ENCODE measurements around the gene FBXW8.

The FBXW8 gene

DNA sequence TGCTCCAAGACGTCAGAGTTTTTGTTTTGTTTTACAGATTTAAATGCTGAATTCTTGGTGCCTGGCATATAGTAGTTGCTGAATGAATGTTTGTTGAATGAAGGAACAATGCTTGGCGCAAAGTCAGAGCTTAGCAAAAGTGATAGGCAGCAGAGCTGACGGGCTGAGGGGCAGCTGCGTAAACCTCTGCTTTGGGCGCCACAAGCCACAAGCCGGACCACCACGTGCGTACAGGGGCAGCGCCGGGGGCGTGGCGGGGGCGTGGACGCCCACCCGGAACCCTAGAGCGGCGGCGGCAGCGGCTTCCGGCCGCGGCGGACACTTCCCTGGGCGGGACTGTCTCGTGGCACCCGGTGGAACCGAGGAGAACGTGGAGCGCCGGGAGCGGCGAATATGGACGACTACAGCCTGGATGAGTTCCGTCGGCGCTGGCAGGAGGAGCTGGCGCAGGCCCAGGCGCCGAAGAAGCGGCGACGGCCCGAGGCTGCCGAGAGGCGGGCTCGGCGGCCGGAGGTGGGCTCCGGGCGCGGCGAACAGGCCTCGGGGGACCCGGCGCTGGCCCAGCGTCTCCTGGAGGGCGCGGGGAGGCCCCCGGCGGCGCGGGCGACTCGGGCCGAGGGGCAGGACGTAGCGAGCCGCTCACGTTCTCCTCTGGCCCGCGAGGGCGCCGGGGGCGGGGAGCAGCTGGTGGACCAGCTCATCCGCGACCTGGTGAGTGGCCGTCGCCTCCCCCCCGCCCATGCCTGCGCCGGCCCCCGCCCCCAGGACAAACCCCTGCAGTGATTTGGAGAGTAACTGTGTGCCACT, at the start of gene FBXW8:
Gene FBXW8, plus strand, starts transcription at position 306 of the 807 bp plus-strand sequence. Its CDS starts 88 bp downstream, at position 394.
- DNase-seq = peak; percentile 90

DNA sequence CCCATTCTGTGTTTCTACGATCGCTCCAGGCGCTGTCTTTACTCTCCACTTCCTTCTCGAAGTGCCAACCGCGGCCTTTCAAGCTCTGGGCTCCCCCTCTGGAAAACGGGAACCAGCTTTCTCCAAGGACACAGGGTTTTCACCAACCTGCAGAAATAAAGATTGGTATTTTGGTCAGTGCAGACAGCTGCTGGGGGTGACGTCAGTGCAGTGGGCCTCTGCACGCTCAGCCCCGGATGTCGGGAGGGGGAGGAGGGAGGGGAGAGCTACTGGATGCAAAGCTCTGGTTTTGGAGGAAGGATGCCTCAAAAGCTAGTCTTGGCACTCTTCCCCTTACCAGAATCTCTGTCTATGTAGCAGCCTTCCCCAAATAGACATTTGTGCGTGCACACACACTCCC, 49.4 kb upstream of the FBXW8 start:
- DNase-seq = peak; percentile 72

- no peak for DNase-seq
Measured at GRCh38 chr12:116862167-116862566, 48.6 kb upstream of the FBXW8 start.

DNA sequence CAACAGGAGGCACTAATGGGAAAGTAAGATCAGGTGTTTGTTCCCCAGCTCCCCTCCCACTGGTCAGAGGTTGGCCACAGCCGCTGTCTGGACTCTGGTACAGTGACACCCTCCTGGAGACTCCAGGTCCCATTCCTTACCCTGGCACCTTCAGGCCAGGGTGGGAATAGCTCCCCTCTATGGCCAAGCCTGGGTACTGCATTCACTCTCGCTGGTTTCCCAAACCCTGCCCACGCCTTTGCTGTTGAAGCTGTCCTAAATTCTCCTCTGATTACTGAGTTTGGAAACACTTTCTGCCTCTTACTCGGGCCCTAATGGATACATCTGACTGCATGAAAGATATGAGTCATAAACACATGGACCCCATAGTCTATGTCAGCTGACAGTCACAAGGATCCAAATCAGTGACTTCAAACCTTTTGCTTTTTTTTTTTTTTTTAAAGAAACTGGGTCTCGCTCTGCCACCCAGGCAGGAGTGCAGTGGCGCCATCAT, 47.4 kb upstream of the FBXW8 start:
- peak; percentile 57 for DNase-seq

DNA sequence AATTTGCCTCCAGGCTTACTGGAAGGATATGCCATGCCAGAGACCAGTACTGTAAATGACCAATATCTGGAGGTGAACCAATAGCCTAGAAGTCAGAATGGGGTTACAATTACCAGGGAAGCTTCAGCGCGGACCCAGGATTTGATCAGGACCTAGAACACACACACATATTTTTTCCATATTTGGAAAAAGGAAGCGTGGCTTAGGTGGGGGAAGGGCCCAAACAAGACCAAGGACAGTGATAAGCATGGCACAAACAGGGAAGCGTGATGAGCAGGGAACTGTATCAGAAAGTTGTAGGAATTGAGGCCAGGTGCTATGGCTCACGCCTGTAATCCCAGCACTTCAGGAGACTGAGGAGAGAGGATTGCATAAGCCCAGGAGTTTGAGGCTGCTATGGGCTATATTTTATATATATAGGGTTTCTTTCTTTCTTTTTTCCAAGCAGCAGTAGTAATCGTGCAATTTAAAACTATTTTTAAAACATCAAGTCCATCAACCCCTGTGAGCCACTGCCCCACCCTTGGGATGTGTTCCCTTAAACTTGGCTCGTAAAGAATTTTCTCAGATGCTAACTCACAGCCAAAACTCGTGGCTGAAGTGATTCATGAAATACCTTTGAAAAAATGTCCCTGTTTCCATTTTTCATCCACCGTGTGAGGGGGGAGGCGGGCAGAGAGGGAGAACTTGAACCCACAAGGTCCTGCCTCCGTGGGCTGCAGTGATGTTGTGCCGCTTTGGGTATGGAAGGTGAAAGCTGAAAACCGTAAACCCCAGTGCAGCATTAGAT, 46.2 kb upstream of the FBXW8 start:
- no peak for DNase-seq

DNA sequence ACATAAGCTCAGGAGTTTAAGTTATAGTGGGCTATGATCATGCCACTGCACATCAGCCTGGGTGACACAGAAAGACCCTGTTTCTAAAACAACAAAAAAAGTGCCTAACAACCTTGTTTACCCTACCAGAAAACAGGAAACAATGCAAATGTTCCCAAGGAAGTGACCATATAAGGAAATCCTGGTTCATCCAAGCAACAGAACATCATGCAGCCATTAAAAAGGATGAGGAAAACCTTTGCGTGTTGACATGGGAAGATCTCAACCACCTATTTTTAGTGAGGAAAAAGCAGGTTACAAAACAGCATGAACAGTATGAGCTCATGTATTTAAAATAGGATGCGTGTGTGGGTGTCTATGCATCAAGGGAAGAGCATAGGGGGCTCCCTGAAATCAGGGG, 43.2 kb upstream of the FBXW8 start:
- DNase-seq = no peak

DNA sequence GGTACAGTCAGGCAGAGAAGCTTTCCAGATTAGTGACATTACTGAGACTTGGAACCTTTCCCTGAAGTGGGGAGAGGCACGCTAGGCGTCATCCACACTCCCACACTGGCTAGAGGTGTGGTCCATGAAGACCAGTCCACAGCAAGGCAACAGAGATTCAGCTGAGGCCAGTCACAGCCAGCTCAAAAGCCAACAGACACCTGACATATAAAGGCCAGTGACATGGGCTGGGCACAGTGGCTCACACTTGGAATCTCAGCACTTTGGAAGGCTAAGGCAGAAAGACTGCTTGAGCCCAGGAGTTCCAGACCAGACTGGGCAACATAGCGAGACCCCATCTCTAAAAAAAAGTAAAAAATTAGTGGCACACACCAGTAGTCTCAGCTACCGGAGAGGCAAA, 40.4 kb upstream of the FBXW8 start:
- no peak for DNase-seq

GRCh38 chr12:116874324-116874995, 36.3 kb upstream of the FBXW8 start:
- DNase-seq = peak; percentile 42

DNA sequence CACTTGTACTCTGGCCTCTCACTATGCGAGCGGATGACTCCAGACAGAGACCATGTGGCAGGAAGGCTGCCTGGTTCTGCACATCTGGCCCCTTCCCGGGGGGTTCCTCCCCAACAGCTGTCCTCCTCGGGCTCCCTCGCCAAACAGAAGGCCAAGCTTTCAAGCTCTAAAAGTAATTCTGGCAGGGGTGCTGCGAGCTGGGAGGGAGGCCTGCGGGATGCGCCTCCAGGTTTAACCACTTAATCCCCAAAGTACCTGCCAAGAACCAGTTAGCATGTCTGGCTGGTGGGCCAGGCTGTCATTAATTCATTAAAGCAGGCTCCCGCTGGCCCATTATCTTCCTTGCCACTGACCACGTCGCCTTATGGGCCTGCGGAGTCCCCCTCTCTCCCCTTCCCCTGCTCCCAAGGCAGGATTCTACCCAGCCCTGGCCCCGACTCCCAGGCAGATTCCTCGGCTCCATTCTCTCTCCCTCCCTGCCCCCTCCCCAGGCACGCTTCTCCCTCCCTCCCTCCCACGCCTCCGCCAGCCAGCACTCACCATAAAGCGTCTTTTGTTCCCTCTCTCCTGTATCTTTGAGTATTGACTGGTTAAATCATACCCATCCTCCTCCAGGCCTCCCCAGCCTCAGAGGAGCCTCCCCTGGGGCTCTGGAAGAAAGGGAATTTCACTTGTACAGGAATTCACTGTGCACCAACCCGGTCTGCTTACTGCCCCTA, 34.4 kb upstream of the FBXW8 start:
- DNase-seq = peak; percentile 96

GRCh38 chr12:116878567-116879508, 31.9 kb upstream of the FBXW8 start:
- peak; percentile 54 for DNase-seq

DNA sequence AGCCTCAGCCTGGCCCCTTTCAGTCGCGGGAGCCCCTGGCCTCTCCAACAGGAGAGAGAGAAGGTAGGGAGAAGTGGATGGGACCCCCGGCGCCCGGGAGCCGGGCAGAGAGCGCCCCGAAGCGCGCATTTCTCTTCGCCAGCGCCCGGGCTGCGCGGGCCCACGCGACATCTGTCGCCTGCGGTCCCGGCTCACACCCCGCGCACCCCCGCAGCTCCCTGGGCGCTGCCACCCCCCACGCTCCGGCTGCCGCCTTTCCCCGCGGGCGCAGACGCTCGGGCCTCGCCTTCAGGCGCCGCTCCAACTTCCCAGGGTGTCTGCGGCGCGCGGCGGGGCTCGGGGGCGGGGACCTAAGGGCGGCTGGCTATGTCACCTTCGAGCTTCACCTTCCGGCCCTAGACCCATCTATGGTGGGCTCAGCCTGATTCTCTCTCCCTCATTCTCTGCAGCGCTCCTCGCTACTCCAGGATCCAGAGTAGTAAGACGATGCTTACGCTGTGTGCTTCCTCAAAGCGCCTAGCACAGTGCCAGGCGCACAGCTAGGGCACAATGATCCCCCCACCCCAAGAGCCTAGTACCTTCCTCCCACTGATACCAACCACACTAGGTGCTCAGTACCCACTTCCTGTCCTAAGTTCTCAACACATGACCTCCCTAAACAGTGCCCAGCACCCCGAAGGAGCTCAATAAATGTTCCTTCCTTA, 31.1 kb upstream of the FBXW8 start:
- DNase-seq = peak; percentile 64

DNA sequence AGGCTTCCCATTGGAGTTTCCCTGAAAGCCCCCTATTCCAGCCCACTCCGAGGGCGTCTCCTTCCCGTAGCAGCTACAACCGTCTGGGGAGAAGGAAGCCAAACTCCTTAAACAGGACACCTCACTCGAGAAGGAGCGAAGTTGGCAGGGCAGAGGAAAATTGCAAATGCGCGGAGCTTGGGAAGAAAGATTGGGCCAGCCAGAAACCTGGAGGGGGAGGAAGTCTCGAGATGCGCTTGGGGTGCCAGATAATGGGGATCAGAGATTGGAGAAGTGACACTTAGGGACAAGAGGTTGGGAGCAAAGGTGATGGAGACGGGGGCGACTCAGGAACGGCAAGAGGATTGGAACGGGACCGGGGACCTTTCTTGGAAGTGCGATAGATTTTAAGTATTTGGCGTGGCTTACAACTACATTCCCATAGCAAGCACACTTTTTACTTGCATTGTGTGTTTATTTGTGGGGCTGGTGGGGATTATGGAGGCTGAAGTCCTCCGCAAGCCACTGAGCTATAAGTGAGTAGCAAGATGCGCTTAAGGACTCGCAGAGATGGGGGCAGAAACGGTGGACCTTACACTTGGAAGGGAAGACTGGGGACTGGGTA, 30.4 kb upstream of the FBXW8 start:
- DNase-seq = peak; percentile 57

DNA sequence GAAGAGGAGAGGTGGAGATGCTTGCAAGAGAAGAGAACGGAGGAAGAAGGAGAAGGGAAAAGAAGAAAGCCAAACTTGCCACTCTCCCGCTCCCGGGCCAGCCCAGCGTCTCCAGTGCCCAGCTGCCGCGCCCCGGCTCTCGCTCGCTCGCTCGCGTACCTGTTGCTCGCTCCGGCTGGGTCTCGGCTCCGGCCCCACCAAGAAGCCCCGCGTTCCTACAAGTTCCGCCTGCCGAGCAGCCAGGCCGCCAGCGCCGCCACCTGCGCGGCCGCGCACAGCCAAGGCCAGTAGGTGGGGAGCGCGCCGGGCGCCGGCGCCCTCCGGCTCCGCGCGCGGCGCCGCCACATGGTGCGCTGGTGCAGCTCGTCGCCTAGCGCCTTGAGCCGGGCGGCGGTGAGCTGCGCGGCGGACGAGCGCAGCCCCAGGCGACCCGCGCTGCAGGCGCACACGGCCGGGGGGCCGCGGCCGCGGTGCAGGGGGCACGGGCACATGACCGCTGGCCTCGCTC, 29.9 kb upstream of the FBXW8 start:
- peak; percentile 94 for DNase-seq

DNA sequence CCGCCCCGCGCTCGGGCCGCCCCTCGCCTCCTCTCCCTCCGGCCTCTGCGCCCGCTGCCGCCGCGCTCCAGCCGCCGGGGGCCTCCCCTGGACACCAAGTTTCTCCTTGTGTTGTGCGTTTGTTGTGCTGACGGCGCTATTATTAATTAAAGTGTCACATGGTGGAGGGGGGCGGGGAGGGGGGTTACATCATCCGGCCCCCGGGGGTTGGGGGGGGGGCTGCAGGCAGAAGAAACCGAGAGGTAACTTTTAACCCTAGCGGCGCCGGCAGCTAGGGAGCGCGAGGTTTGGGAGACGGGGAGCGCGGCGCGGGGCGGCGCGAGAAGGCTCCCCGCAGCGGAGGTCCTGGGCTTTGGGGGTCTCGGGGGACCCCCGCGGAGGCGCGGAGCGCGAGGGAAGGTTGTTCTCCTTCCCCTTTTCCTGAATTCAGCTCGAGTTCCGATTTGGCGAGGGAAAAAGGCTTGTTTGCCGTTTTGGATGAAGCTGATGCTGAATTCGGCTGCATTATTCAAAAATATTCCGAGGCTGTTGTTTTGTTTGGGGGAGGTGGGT, 29.3 kb upstream of the FBXW8 start, which contains the start of gene HRK:
Gene HRK, minus strand, starts transcription at position 117 of the 552 bp plus-strand sequence. CDS start 134 bp downstream, outside the sequence.
- DNase-seq = peak; percentile 94

DNA sequence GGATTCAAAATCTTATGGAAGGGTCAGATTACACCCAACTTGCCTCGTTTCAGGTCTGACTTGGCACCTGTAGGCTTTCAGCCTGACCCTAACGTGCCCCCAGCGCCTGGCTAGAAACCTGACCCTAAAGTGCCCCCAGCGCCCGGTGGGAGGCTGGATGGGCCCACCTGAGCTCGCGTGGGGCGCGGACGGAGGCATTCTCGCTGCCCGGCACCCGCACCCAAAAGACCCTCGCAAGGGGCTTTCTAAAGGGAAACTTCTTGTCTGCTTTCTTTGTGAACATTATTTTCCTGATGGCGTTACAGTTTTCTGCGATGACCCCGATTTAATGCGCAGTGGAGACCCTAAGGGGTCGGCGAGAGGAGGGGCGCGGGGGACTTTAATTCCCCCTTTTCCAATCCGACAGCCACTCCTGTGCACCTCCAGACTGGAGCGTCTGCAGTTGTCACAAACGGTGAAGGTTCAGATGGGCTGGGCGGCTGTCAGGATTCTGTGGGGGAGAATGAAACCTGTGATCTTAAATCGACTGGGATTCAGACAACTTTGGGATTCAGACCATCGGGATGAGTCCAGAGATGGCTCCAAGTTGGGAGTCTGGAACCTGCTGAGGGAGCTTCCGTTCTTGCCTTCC, 28.8 kb upstream of the FBXW8 start:
- DNase-seq = peak; percentile 65

DNA sequence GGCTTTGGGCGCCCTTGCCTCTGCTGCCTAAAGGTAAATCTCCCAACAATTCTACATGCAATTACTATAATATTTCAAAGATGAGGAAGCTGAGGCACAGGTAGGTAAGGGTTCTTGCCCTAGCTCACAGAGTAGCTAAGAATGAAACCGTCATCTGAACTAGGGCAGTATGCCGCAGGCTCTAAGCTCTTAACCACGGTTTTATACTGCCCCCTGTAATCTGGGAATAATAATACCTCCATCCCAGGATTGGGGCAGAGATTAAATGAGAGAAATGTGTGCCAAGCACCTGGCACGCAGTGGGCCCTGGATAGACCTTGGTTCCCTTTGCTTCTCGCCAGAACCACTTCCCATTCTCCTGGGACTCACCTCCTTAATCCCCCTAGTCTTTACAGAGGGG, 28.0 kb upstream of the FBXW8 start:
- peak; percentile 86 for DNase-seq

DNA sequence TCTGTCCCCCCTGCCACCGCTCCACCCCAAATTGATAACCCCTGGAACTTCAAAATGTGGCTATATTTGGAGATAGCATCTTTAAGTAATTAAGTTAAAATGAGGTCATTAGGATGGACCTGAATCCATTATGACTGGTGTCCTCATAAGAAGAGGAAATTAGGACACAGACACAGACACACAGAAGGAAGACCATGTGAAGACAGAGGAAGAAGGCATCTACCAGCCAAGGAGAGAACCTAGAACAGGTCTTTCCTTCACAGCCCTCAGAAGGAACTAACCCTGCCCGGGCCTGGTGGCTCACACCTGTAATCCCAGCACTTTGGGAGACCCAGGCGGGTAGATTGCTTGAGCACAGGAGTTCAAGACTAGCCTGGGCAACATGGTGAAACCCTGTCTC, 25.9 kb upstream of the FBXW8 start:
- no peak for DNase-seq

- no peak for DNase-seq
Measured at GRCh38 chr12:116885491-116885890, 25.3 kb upstream of the FBXW8 start.

DNA sequence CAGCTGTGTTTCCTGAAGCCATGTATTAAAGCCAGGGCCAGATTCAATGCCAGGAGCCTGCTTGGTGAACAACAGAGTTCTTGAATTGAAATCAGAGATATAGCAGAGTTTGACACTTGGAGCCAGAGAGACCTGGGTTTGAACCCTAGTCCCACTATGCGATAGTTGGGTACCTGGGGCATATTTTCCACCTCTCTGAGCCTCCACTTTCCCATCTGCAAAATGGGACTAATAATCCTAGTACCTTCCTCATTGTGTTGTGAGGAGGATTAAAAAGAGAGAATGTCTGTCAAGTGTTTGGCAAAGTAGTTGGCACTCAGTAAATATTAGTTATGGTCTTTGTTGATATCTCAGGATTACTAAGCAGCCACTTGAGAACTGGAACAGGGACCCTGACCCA, 23.5 kb upstream of the FBXW8 start:
- no peak for DNase-seq

Measured in NCI-H69 (cell line).